SK-MEL-5 (cell line): ENCODE results near the gene LEMD1. TPM values are rescaled to one million over a fixed set of nuclear protein-coding genes. Genes with fewer than 3 reads are reported as not detected.
"Not testable (repeated sequence)": the region's sequence is repeated elsewhere in the genome, so short reads cannot be mapped to it uniquely, and the experiment has no call there.

ENCODE experiments used
- DNase-seq: peaks from one replicate; pipeline ENCODE4 v3.0.0-alpha.2; 2016; ENCODE audit warnings: low read depth, low spot score
- in situ Hi-C: cut with HindIII; loops from 2 replicates; pipeline ENCODE4 v1.10.0; 2016; ENCODE audit warnings: low sequenced_read_pairs, high pct_unique_total_duplicates, low pct_unique_long_range_greater_than_20kb
- total RNA-seq: library from RNA; depleted of rRNA; stranded (reverse); fragments of >200 nt; shearing (Covaris generic); gene quantifications from 2 replicates; pipeline ENCODE4 v1.2.3, GENCODE V29; 2014

LEMD1 gene
- total RNA-seq, 1 experiment from 2014 or later, result 1.6 TPM

DNA sequence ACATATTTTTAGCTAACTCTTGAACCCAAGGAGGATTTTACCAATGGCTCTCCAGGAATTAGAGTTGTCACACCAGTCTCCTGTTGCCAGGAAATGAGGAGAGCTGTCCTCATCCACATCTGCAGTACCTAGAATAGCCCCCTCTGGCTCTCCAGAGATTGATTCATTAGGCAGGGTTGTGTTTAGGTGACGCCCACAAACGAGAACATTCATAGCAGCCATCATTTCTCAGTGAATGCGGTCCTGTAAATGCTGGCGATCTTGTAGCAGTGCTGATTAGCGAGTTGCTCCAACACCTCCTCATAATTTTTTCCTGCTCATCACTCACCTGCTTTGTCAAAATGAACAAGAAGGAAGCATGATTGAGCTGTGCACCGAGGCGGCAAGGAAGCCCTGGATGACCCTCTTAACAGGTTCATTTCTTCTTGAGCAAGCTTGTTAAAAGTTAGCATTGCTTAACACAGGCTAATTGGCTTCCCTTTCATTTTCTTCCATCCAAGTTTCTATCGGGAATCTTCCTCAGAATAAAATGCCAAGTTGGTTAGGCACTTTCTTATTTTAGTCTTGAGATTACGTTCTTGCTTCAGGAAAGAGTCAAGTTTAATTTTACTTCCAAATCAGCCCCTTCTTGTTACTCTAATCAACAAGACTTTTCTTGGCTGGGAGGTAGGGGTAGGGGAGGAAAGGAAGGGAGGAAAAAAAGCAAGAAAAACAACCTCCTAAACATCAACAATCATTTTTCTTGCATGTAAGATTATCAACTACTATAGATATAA, 48.6 kb downstream of the LEMD1 start:
- DNase-seq, result no peak
- in situ Hi-C loops, result loop anchor here (25.0 kb wide), 1 partner anchor 114 kb away; no protein-coding TSS in a partner anchor

DNA sequence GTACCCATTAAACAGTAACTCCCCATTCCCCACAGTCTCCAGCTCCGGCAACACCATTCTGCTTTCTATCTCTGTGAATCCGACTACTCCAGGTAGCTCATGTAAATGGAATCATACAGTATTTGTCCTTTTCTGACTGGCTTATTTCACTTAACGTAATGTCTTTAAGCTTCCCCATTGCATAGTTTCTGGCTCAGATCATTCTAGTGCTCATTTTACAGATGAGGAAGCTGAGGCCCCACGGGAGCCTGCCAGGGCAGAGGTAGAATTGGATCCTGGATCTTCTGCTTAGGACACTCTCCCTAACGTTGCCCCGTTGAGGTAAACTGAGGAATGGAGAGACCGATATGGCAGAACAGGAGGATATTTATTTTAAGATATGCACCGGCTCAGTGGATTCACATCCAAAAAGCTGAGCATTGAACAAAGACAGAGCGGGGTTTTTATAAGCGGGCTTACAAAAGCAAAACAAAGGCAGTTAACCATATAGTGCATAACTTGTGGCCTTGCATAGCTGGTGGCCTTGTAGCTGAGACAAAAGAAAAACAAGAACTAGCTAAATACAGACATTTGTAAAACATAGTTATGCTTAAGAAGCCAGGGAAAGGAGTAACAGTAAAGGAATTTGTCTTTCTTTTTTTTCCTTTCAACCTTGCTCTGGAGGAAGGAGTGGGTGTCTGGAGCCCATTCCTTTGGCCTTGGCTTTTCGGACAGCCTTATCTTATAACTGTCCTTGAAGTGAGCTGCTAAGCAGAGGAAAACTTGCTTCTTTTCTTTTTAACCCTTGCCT, 49.8 kb downstream of the LEMD1 start:
- no peak for DNase-seq
- in situ Hi-C loops, result loop anchor here (25.0 kb wide), 1 partner anchor 115 kb away; no protein-coding TSS in a partner anchor

DNA sequence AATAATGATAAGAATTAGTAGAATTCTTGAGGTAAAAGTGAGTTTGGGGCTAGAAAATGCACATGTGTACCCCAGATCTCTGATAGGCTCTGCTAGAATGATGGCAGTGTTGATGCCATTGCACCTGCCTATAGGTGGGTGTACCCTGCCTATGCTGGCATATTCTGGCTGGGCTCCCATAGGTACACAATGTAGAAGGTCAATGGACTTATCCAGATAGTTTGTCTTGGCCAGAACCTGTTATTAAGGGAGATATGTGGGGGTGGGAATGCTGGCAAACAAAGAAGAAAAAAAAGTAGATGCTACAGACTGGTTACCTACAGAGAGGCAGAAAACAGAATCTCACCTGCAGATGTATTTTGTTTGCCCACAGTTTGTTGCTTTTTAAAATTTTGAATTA, 51.1 kb downstream of the LEMD1 start:
- in situ Hi-C loops, result loop anchor here (25.0 kb wide), 1 partner anchor 117 kb away; no protein-coding TSS in a partner anchor
- DNase-seq, result no peak

DNA sequence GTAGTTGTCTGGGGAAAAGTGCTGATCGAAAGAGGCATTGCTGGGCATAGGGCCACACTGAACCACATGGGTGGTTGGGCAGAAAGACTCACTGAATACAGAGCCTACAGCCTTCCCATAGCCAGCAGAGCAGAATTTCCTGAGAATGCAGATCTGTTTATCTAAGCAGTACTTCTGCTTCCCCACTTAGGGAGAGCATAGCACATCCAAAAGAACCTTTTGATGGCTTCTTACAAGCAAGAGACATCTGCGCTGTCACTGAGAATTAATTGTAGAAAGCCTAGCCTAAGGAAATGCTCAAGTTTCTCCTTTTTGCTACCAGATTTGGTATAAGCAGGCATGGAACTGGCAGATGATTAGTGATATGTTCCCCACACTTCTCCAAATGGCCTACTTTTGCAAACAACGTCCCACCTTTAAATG, 52.1 kb downstream of the LEMD1 start:
- in situ Hi-C loops, result loop anchor here (25.0 kb wide), 1 partner anchor 118 kb away; no protein-coding TSS in a partner anchor
- DNase-seq, result no peak

DNA sequence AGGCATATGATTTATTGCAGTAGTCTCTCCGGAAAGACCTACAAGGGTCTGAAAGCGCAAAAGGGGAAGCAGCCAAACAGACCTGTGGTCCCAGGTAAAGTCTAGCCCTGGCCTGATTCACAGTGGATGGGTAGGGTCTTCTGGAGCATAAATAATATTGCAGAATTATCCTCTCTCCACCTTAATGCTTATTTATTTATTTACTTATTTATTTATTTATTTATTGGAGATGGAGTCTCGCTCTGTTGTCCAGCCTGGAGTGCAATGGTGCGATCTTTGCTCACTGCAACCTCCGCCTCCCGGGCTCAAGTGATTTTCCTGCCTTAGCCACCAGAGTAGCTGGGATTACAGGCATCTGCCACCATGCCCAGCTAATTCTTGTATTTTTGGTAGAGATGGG, 53.4 kb downstream of the LEMD1 start:
- DNase-seq, result no peak
- in situ Hi-C loops, result loop anchor here (25.0 kb wide), 1 partner anchor 119 kb away; no protein-coding TSS in a partner anchor

DNA sequence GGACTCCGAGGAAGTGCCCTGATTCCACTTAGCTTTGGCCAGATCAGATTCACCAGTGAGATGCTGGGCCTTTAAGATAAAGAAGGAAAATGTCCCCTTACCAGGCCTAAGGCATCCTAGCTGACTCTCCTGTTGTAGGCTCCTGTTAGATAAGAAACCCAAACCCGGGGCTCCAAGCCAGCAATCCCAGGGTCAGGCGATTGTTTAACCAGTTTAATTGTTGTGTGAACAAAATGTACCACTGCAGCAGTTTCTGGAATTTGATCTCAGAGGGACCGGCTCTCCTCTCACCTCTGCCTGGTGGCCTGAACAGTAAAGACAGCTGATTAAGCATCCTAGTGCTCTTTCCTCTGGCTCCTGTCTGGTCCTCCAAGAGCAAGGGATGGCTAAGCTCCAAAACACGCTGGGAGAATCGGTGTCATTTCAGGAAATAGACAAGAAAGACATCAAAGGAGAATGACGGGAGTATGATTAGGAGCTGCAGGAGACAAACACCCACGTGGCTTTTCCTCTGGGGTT, 55.9 kb downstream of the LEMD1 start:
- in situ Hi-C loops, result loop anchor here (25.0 kb wide), 1 partner anchor 121 kb away; no protein-coding TSS in a partner anchor
- peak; percentile 27 for DNase-seq

DNA sequence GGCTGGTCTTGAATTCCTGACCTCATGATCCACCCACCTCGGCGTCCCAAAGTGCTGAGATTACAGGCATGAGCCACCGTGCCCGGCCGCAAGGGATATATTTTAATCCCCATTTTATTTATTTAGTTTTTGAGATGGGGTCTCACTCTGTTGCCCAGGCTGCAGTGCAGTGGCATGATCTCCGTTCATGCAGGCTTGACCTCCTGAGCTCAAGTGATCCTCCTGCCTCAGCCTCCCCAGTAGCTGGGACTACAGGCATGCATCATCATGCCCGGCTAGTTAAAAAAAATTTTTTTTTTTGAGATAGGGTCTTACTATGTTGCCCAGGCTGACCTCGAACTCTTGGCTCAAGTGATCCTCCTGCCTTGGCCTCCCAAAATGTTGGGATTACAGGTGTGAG, 56.8 kb downstream of the LEMD1 start:
- not testable (repeated sequence) for DNase-seq
- in situ Hi-C loops, result loop anchor here (25.0 kb wide), 1 partner anchor 122 kb away; no protein-coding TSS in a partner anchor

DNA sequence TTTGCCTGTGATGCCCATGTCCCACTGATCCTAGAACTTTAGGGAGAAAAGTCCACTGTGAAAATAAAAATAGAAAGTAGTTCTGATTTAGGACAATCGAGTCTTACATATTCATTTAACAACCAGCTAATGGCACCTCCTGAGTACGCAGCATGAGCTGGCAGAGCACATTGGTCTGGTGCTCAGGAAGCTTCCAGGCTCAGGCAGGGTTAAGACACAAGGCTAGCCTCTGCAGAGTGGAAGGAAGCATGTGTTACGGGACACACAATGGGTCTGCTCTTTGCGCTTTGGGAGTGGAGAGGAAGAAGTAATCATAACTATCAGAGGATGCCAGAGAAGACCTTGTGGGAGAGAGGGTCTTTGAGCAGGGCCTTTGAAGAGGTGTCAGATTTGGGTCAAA, 61.0 kb downstream of the LEMD1 start:
- in situ Hi-C loops, result loop anchor here (25.0 kb wide), 1 partner anchor 126 kb away; no protein-coding TSS in a partner anchor
- DNase-seq, result no peak

- in situ Hi-C loops, result loop anchor here (25.0 kb wide), 1 partner anchor 127 kb away; no protein-coding TSS in a partner anchor
- no peak for DNase-seq
Observed at GRCh38 chr1:205359771-205360565, 61.9 kb downstream of the LEMD1 start.

- no peak for DNase-seq
- in situ Hi-C loops, result loop anchor here (25.0 kb wide), 1 partner anchor 129 kb away; no protein-coding TSS in a partner anchor
Observed at GRCh38 chr1:205358579-205358978, 63.3 kb downstream of the LEMD1 start.

GRCh38 chr1:205357567-205357966, 64.3 kb downstream of the LEMD1 start:
- in situ Hi-C loops, result loop anchor here (25.0 kb wide), 1 partner anchor 130 kb away; no protein-coding TSS in a partner anchor
- DNase-seq, result no peak

DNA sequence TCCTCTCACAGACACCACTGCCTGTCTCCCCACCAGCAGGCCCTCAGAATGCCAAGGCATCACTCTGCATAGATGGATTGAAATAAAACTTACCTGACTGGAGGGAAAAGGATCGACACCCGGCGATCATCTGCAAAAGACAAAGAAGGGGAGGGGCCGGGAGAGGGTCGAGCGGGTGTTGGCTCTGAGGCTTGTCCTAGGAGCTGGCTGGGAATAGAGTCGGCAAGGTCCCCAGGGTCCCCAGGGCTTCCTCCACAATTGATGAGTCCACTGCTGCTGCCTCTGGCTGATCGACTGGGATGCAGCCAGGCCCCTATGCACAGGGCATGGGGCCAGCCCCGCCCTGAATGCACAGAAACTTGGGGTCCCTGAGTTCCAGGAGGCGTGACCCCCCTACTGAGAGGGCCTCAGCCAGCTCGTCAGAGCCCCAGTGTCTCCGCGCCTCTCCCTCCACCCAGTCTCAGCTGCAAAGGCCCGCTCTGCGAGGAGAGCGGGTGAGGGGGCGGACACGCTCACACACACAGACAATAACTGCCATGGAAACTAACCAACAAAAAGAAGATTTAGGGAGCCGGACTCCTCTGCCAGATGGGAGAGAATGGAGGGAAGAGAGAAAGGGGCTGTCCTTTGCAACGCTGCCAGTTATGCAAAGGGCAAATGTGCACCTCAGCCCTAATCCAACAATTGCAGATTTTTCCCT, 65.3 kb downstream of the LEMD1 start, which contains the start of gene KLHDC8A:
Gene KLHDC8A (minus strand): TSS at position 483 of the 700 bp plus-strand sequence. CDS start 13,318 bp downstream, outside the sequence.
- in situ Hi-C loops, result loop anchor here (25.0 kb wide), 1 partner anchor 131 kb away; no protein-coding TSS in a partner anchor
- DNase-seq, result no peak

GRCh38 chr1:205355075-205355453, 66.8 kb downstream of the LEMD1 start:
- DNase-seq, result peak; percentile 90

DNA sequence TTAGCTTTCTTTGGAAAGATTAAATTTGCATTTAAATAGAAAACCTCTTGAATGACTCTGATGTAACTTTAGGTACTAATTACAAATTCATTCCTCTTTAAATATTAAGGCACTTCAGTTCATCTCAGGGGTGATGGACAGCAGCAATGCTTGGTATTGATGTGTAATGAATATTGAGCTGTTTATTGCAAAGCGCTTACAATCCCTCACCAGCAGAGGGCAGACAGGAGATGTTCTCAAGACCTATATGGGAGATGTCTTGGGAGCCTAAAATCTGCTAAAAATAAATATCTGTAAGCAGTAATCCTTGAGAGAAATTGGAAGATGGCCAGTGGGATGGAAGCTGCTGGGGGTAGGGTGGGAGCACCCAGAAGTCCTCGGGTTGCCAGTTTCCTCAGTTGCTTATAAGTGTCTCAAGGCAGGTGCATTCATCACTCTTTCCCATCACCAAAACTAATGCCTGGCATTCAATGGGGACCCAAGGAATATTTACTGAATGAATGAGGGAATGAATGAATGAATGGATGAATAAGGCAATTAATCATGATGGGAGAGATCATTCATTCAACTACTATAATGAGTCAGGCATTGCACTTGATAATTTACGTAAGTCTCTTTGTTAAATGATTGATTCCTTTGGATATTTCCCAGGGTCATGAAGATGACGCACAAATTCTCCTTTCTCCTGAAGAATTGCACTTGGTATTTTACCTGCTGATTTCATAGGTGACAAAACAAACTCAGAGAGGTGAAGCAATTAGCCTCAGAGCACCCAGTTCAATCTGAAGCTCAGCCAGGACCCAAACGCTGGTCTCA, 67.4 kb downstream of the LEMD1 start:
- in situ Hi-C loops, result loop anchor here (25.0 kb wide), 1 partner anchor 133 kb away; no protein-coding TSS in a partner anchor

More at GRCh38 chr1:205355075-205355453, 66.8 kb downstream of the LEMD1 start:
- in situ Hi-C loops, result loop anchor here (25.0 kb wide), 1 partner anchor 132 kb away; no protein-coding TSS in a partner anchor

DNA sequence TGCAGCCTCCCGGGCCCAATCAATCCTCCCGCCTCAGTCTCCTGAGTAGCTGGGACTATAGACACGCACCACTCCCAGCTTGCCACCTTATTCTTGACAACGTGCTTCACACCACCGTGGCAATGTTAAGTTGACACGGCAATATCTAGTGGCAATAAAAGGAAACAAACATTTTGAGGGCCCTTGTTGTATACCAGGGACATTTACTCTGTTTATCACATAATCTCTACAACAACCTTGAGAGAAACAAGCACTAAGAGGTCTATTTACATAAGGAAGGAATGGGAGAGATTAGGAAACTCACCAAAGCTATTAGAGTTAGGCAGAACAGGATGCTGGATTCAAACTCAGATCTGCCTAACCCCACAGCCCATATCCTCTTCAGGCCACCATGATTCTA, 68.2 kb downstream of the LEMD1 start:
- in situ Hi-C loops, result loop anchor here (25.0 kb wide), 1 partner anchor 134 kb away; no protein-coding TSS in a partner anchor

More for the DNA sequence above, 67.4 kb downstream of the LEMD1 start:
- DNase-seq, result peak; percentile 81

More for the DNA sequence above, 68.2 kb downstream of the LEMD1 start:
- DNase-seq, result no peak
